Measurements from ENCODE around the gene GABRB3. TPM values are rescaled to one million over a fixed set of nuclear protein-coding genes. Genes with fewer than 3 reads are reported as not detected.
A peak's percentile ranks its signal among the peaks of the same experiment; 100 is the strongest.

GABRB3 gene
- polyA plus RNA-seq, 2 donors = 0.08 to 0.45 TPM

DNA sequence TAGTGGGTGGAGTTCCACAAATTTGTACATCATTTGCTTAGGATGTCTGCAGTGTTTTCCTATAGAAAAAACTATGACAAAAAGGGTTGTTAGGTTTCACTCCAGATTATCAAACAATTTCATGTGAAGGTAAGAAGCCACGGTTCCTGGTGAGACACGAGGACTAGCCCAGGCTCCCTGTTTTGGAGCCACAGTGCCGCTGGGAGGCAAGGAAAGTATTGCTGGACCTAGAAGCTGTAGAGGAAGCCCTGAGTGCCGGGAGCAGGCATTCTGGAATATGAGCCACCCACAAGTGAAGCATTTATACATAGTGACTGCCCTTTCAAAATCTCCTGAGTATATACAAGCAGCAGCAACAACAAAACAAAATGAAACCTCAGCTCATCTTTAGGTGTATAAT is 142.0 kb downstream of the GABRB3 start:
- H3K4me1 ChIP-seq (ENCODE audit: control insufficient read depth in 2 of 2, insufficient read depth in 2 of 2, low read length in 1 of 2) = no peaks in the 10 kb centered on the region
- WGBS, 2 donors = 47 to 59% methylated on average over 4 of the region's 4 CpGs
- H3K9me3 ChIP-seq (ENCODE audit: control insufficient read depth in 2 of 2, insufficient read depth in 1 of 2, low read depth in 1 of 2, low read length in 1 of 2) = peaks cover 7% of the 10 kb centered on the region in 2 donors
- H3K36me3 ChIP-seq (ENCODE audit: control insufficient read depth in 2 of 2, insufficient read depth in 2 of 2, low read length in 1 of 2) = no peaks in the 10 kb centered on the region
- no peaks in the 10 kb centered on the region for H3K27me3 ChIP-seq (ENCODE audit: control insufficient read depth in 1 of 2, insufficient read depth in 2 of 2, low read length in 2 of 2)
- no peak overlapping the region for H3K4me3 ChIP-seq (ENCODE audit: low read depth in 1 of 2, low read length in 2 of 2)
- H3K27ac ChIP-seq (ENCODE audit: low read depth in 2 of 2, low read length in 1 of 2) = no peak overlapping the region

DNA sequence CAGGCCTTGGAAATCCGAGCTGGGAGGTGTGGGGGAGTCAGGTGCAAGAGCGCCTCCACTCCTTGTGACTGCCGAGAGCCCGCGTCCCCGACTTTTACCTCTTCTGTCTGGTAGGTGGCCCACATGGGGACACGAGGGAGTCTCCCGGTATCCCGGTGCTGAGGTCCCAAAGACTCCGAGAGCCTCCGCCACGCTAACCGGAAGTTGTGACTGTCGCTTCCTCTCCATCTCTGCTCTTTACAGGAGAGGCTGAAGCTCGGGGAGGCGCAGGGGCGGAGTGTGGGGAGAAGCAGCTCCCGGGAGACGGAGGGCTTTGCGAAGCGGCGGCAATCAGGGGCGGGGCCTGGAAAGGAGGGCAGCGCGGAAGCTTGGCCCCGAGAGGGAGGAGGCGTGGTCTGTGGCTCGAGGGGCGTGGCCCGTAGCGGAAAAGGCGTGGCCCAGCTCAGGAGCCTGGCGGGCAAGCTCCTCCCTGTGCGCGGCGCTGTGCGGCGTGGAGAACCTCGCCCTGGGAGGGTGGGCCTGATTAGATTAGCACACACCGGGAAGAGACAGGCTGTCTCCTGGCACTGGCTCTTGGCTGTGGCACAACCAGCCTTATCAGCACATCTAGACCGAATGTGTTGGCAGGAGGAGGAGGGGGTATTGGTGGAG is 143.9 kb downstream of the GABRB3 start:
- Histone ChIP-seq H3K4me1 (ENCODE audit: control insufficient read depth in 2 of 2, insufficient read depth in 2 of 2, low read length in 1 of 2) (no peaks in the 10 kb centered on the region), H3K4me3 (ENCODE audit: low read depth in 1 of 2, low read length in 2 of 2) (peak overlapping the region; percentile 5 to 19), H3K27me3 (ENCODE audit: control insufficient read depth in 1 of 2, insufficient read depth in 2 of 2, low read length in 2 of 2) (no peaks in the 10 kb centered on the region), H3K36me3 (ENCODE audit: control insufficient read depth in 2 of 2, insufficient read depth in 2 of 2, low read length in 1 of 2) (no peaks in the 10 kb centered on the region), H3K9me3 (ENCODE audit: control insufficient read depth in 2 of 2, insufficient read depth in 1 of 2, low read depth in 1 of 2, low read length in 1 of 2) (peaks cover 7% of the 10 kb centered on the region in 2 donors), H3K27ac (ENCODE audit: low read depth in 2 of 2, low read length in 1 of 2) (no peak overlapping the region)
- 72 to 77% methylated on average over 41 of the region's 41 CpGs for WGBS, 2 donors

DNA sequence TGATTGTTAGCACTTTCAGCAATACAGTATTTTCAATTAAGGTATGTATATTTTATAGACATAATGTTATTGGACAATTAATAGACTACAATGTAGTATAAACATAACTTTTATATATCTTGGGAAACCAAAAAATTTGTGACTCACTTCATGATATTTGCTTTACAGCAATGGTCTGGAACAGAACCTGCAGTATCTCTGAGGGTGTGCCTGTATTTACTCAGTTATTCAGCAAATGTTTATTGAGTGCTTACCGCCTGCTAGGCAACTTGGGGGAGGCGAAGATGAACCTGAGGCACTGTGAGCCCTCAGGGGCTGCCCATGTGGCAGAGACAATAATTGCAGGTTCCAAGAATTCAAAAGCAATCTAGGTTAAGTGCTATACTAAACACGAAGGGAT is 144.8 kb downstream of the GABRB3 start:
- peaks cover 7 to 11% of the 10 kb centered on the region in 2 donors for H3K9me3 ChIP-seq (ENCODE audit: control insufficient read depth in 2 of 2, insufficient read depth in 1 of 2, low read depth in 1 of 2, low read length in 1 of 2)
- H3K4me3 ChIP-seq (ENCODE audit: low read depth in 1 of 2, low read length in 2 of 2) = no peak overlapping the region
- no peak overlapping the region for H3K27ac ChIP-seq (ENCODE audit: low read depth in 2 of 2, low read length in 1 of 2)
- H3K4me1 ChIP-seq (ENCODE audit: control insufficient read depth in 2 of 2, insufficient read depth in 2 of 2, low read length in 1 of 2) = no peaks in the 10 kb centered on the region
- WGBS, 2 donors = 60 to 70% methylated on average over 3 of the region's 3 CpGs
- no peaks in the 10 kb centered on the region for H3K27me3 ChIP-seq (ENCODE audit: control insufficient read depth in 1 of 2, insufficient read depth in 2 of 2, low read length in 2 of 2)
- no peaks in the 10 kb centered on the region for H3K36me3 ChIP-seq (ENCODE audit: control insufficient read depth in 2 of 2, insufficient read depth in 2 of 2, low read length in 1 of 2)

DNA sequence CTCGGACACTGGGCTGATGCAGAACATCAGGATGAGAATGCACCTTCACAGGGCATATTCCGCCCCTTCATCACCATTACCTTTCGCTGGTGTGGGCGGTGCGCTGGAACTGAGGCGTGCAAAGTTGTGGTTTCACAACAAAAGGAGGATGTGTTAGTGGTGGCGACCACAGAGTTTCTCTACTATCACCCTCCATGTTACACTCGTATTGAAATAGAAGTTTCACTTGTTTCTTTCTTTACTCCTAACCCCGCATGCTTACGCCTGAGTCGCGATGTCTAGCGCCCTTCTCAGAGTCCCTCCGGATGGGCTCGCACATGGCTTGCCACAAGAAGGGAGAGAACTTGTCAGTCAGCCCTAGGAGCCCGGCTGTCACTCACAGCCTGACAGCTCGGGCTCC is 148.7 kb downstream of the GABRB3 start:
- Histone ChIP-seq H3K4me3 (ENCODE audit: low read depth in 1 of 2, low read length in 2 of 2) (no peak overlapping the region), H3K36me3 (ENCODE audit: control insufficient read depth in 2 of 2, insufficient read depth in 2 of 2, low read length in 1 of 2) (no peaks in the 10 kb centered on the region), H3K9me3 (ENCODE audit: control insufficient read depth in 2 of 2, insufficient read depth in 1 of 2, low read depth in 1 of 2, low read length in 1 of 2) (peaks cover 2 to 10% of the 10 kb centered on the region in 2 donors), H3K27me3 (ENCODE audit: control insufficient read depth in 1 of 2, insufficient read depth in 2 of 2, low read length in 2 of 2) (no peaks in the 10 kb centered on the region), H3K4me1 (ENCODE audit: control insufficient read depth in 2 of 2, insufficient read depth in 2 of 2, low read length in 1 of 2) (no peaks in the 10 kb centered on the region), H3K27ac (ENCODE audit: low read depth in 2 of 2, low read length in 1 of 2) (no peak overlapping the region)
- WGBS, 2 donors = 94 to 97% methylated on average over 17 of the region's 17 CpGs

DNA sequence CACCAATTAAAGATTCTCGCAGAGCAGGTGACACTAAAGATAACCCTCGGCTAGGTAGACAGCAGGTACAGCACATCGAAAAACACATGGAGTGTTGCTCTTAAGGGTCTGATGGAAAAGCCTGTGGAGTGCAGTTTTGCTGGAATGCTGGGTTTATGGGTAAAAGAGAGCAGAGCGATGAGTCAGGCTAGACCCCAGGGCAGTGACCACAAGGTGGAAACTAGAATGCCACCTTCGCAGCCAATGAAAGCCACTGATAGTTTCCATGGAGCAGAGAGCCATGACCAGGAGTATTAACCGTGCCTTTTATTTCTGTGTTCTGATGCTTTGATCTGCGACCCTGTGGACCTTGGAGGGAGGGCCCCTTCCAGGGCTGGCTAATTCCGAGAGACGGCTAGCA is 149.8 kb downstream of the GABRB3 start:
- no peaks in the 10 kb centered on the region for H3K27me3 ChIP-seq (ENCODE audit: control insufficient read depth in 1 of 2, insufficient read depth in 2 of 2, low read length in 2 of 2)
- 81 to 82% methylated on average over 9 of the region's 9 CpGs for WGBS, 2 donors
- peaks cover 0 to 7% of the 10 kb centered on the region in 2 donors for H3K9me3 ChIP-seq (ENCODE audit: control insufficient read depth in 2 of 2, insufficient read depth in 1 of 2, low read depth in 1 of 2, low read length in 1 of 2)

DNA sequence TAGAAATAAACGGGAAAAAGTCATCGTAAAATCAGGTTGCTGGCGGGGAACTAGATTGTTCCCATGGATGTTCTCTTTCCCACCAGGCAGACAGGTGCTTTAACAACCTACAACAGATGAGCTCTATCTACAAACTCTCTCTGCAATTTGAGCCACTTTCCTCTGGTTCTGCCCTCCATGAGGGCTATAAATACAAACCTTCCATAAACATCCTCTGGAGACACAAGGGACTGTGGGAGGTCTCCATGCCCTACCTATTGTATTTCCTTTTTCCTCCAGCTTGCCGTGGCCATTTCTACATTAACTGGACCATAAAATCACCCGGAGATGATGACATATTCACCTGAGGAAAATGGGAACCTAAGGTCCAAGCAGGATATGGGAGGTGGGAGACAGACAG is 151.1 kb downstream of the GABRB3 start:
- Histone ChIP-seq H3K36me3 (ENCODE audit: control insufficient read depth in 2 of 2, insufficient read depth in 2 of 2, low read length in 1 of 2) (no peaks in the 10 kb centered on the region), H3K4me1 (ENCODE audit: control insufficient read depth in 2 of 2, insufficient read depth in 2 of 2, low read length in 1 of 2) (no peaks in the 10 kb centered on the region), H3K27ac (ENCODE audit: low read depth in 2 of 2, low read length in 1 of 2) (no peak overlapping the region), H3K9me3 (ENCODE audit: control insufficient read depth in 2 of 2, insufficient read depth in 1 of 2, low read depth in 1 of 2, low read length in 1 of 2) (peaks cover 0 to 7% of the 10 kb centered on the region in 2 donors), H3K4me3 (ENCODE audit: low read depth in 1 of 2, low read length in 2 of 2) (no peak overlapping the region), H3K27me3 (ENCODE audit: control insufficient read depth in 1 of 2, insufficient read depth in 2 of 2, low read length in 2 of 2) (no peaks in the 10 kb centered on the region)
- WGBS, 2 donors = 66 to 76% methylated on average over 5 of the region's 5 CpGs

More for the DNA sequence above, 149.8 kb downstream of the GABRB3 start:
- no peaks in the 10 kb centered on the region for H3K36me3 ChIP-seq (ENCODE audit: control insufficient read depth in 2 of 2, insufficient read depth in 2 of 2, low read length in 1 of 2)
- no peaks in the 10 kb centered on the region for H3K4me1 ChIP-seq (ENCODE audit: control insufficient read depth in 2 of 2, insufficient read depth in 2 of 2, low read length in 1 of 2)
- H3K4me3 ChIP-seq (ENCODE audit: low read depth in 1 of 2, low read length in 2 of 2) = no peak overlapping the region
- no peak overlapping the region for H3K27ac ChIP-seq (ENCODE audit: low read depth in 2 of 2, low read length in 1 of 2)

DNA sequence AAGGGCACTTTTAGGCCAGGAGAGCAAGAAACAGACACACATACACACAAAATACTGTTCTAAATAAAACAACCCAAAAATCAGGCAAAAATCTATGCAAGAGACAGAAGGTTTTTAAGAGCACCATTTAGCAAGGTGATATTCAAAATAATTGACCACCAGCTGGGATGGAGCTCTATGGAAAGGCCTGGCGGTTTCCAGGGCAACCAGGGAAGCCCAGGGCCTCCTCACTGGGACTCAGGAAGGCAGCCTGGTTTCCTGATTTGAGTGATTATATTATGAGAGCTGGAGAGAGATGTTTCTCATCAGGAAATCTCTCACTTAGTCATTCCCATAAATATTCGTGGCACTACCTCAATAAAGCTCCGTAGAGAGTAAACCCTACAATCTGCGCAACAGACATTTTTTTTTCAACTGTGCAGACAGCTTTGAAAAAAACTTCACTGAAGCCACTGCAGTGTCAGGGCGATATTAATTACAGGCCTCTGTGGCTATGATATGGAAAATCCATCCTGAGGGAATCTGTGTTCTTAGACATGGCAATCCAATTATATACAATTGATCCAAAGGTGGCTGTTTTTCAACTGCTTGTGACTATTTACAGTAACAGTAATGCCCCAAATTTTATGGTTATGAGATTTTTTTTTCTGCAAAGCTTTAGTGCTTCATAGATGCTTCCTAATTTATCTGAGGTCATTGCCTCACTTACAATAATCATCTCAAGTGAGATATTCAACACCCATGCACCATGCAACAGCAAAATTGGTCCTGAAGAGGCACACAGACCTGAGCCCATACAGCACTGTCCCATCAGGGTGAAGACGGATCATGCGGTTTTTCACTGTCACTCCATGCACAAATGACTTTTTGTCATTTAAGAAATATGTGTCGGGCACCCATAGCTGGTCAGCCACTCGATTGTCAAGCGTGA is 152.1 kb downstream of the GABRB3 start:
- Histone ChIP-seq H3K36me3 (ENCODE audit: control insufficient read depth in 2 of 2, insufficient read depth in 2 of 2, low read length in 1 of 2) (no peaks in the 10 kb centered on the region), H3K27ac (ENCODE audit: low read depth in 2 of 2, low read length in 1 of 2) (no peak overlapping the region), H3K4me3 (ENCODE audit: low read depth in 1 of 2, low read length in 2 of 2) (no peak overlapping the region), H3K27me3 (ENCODE audit: control insufficient read depth in 1 of 2, insufficient read depth in 2 of 2, low read length in 2 of 2) (no peaks in the 10 kb centered on the region), H3K9me3 (ENCODE audit: control insufficient read depth in 2 of 2, insufficient read depth in 1 of 2, low read depth in 1 of 2, low read length in 1 of 2) (peaks cover 0 to 7% of the 10 kb centered on the region in 2 donors), H3K4me1 (ENCODE audit: control insufficient read depth in 2 of 2, insufficient read depth in 2 of 2, low read length in 1 of 2) (no peaks in the 10 kb centered on the region)
- 75 to 79% methylated on average over 10 of the region's 10 CpGs for WGBS, 2 donors

DNA sequence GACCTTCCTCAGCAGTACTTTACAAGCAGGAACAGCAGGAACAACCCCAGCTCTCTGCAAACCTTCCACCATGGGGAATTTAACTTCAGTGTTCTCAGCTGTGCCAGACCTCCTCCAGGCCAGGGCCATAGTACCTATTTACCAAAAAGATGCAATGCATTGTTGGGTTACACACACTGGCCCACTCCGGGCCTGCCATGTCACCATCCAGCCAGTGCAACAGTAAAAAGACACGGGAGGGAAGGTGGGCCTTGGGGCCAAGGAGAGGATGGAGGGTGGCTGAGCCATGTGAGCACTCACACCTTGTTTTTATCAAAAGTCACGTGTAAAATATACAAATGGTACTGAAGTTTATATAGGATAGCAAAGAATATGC is 157.0 kb downstream of the GABRB3 start:
- H3K27me3 ChIP-seq (ENCODE audit: control insufficient read depth in 1 of 2, insufficient read depth in 2 of 2, low read length in 2 of 2) = no peaks in the 10 kb centered on the region
- no peaks in the 10 kb centered on the region for H3K36me3 ChIP-seq (ENCODE audit: control insufficient read depth in 2 of 2, insufficient read depth in 2 of 2, low read length in 1 of 2)
- H3K27ac ChIP-seq (ENCODE audit: low read depth in 2 of 2, low read length in 1 of 2) = no peak overlapping the region
- WGBS, 2 donors = 77 to 78% methylated on average over 3 of the region's 3 CpGs
- H3K4me1 ChIP-seq (ENCODE audit: control insufficient read depth in 2 of 2, insufficient read depth in 2 of 2, low read length in 1 of 2) = no peaks in the 10 kb centered on the region
- H3K9me3 ChIP-seq (ENCODE audit: control insufficient read depth in 2 of 2, insufficient read depth in 1 of 2, low read depth in 1 of 2, low read length in 1 of 2) = no peaks in the 10 kb centered on the region
- no peak overlapping the region for H3K4me3 ChIP-seq (ENCODE audit: low read depth in 1 of 2, low read length in 2 of 2)

DNA sequence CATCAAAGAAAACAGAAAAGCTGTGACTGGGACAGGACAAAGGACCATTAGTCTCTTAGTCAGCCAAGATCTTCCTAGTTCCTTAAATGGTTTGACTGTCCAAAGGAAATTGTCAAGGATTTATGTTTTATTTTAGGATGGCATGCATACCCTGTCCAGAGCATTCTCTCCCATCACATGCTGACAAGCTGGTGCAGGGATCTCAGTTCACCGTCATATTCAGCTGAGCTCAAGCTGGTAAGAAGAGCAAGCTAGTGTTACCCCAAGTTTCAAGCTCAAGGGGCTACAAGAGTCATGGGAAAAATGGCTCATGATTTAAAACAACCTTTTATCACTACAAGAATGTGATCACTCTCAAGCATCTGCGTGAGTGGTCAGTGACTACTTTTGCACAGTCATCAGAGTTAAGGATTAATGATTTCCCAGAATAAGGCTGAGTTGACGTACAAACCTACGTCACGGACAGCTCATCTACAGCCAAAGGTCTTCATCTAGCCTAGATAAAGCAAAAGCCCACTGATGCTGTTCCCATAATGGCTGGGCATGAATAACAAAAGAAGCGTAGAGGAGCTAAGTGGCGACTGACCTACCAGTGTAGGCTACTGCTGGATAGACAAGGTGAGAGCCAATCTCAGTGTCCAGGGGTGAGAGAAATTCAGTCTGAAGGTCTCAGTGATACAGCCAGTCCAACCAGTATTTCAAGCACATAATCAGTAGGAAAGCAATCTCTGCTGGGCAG is 157.5 kb downstream of the GABRB3 start:
- Histone ChIP-seq H3K27ac (ENCODE audit: low read depth in 2 of 2, low read length in 1 of 2) (no peak overlapping the region), H3K9me3 (ENCODE audit: control insufficient read depth in 2 of 2, insufficient read depth in 1 of 2, low read depth in 1 of 2, low read length in 1 of 2) (no peaks in the 10 kb centered on the region), H3K4me1 (ENCODE audit: control insufficient read depth in 2 of 2, insufficient read depth in 2 of 2, low read length in 1 of 2) (no peaks in the 10 kb centered on the region), H3K4me3 (ENCODE audit: low read depth in 1 of 2, low read length in 2 of 2) (no peak overlapping the region), H3K27me3 (ENCODE audit: control insufficient read depth in 1 of 2, insufficient read depth in 2 of 2, low read length in 2 of 2) (no peaks in the 10 kb centered on the region), H3K36me3 (ENCODE audit: control insufficient read depth in 2 of 2, insufficient read depth in 2 of 2, low read length in 1 of 2) (no peaks in the 10 kb centered on the region)
- 89 to 93% methylated on average over 7 of the region's 7 CpGs for WGBS, 2 donors
